H1 (cell line): ENCODE results near the gene SLC27A6. TPM values are rescaled to one million over a fixed set of nuclear protein-coding genes. Genes with fewer than 3 reads are reported as not detected.

Experiments
- CTCF ChIA-PET: fragments of 300-600 bp; sonication (Branson Sonifier 250); formaldehyde crosslinking; loops from one replicate; lab custom pipeline; 2021; ENCODE audit not compliant: partially characterized antibody; lab: Charles Lee
- POLR2A ChIA-PET: fragments of 300-600 bp; sonication (Branson Sonifier 250); formaldehyde crosslinking; loops from one replicate; lab custom pipeline; 2021; ENCODE audit warnings: inconsistent platforms; ENCODE audit not compliant: partially characterized antibody; lab: Charles Lee
- DNase-seq, 2 experiments: peaks; one replicate each; pipeline versions ENCODE4 v3.0.0 to v3.0.0-alpha.2; 2010 to 2022; ENCODE audit warnings: low spot score in 2 of 2, low read depth in 1 of 2, mixed read lengths in 1 of 2
- FAIRE-seq: peaks from 2 replicates; lab custom pipeline; 2011; peaks lifted over from hg19 to GRCh38; lab: Jason Lieb, UNC
- H2AFZ ChIP-seq: 2 replicates; pipeline ENCODE4 v1.8.1; 2012; ENCODE audit warnings: low read length, inconsistent platforms
- H2AK5ac ChIP-seq: 2 replicates; pipeline ENCODE4 v1.6.1; 2013; ENCODE audit warnings: low read depth, low read length
- H2BK120ac ChIP-seq: replicated peaks from 2 replicates; pipeline ENCODE3; 2013; ENCODE audit warnings: low read depth, low read length, inconsistent platforms
- H2BK12ac ChIP-seq: 2 replicates; pipeline ENCODE4 v1.6.1; 2013; ENCODE audit warnings: low read depth, low read length
- H2BK15ac ChIP-seq: 2 replicates; pipeline ENCODE4 v1.6.1; 2013; ENCODE audit warnings: low read length
- H2BK20ac ChIP-seq: 2 replicates; pipeline ENCODE4 v1.6.1; 2013; ENCODE audit warnings: low read length
- H2BK5ac ChIP-seq: 2 replicates; pipeline ENCODE4 v1.6.1; 2013; ENCODE audit warnings: low read depth, low read length
- H3K14ac ChIP-seq: 2 replicates; pipeline ENCODE4 v1.6.1; 2013; ENCODE audit warnings: inconsistent platforms; ENCODE audit not compliant: insufficient read length
- H3K18ac ChIP-seq: 2 replicates; pipeline ENCODE4 v1.6.1; 2013; ENCODE audit warnings: low read length; ENCODE audit errors: extremely low read depth
- H3K23ac ChIP-seq: 2 replicates; pipeline ENCODE4 v1.6.1; 2013; ENCODE audit warnings: inconsistent platforms; ENCODE audit not compliant: insufficient read length
- H3K23me2 ChIP-seq: 2 replicates; pipeline ENCODE4 v1.6.1; 2013; ENCODE audit warnings: low read depth, low read length
- H3K27ac ChIP-seq: 2 replicates; pipeline ENCODE4 v1.6.1; 2011; ENCODE audit warnings: low read depth, low read length, inconsistent platforms
- H3K27me3 ChIP-seq, 4 experiments: replicated peaks in 1 of 4; 1 replicate in 1 of 4; 2 replicates in 3 of 4; pipeline versions ENCODE4 v1.6.1 to v1.8.1; 2011 to 2013; ENCODE audit warnings: low read length in 3 of 4, mild to moderate bottlenecking in 3 of 4, inconsistent platforms in 2 of 4, mixed read lengths in 2 of 4, moderate library complexity in 1 of 4; ENCODE audit not compliant: control insufficient read depth in 3 of 4, insufficient read depth in 3 of 4; ENCODE audit errors: extremely low read depth in 1 of 4
- H3K36me3 ChIP-seq, 4 experiments: 2 replicates each; pipeline versions ENCODE4 v1.6.1 to v1.8.1; 2011 to 2013; ENCODE audit warnings: mild to moderate bottlenecking in 4 of 4, low read length in 3 of 4, moderate library complexity in 2 of 4, control low read depth in 1 of 4, inconsistent platforms in 1 of 4; ENCODE audit not compliant: insufficient read depth in 4 of 4, control insufficient read depth in 2 of 4
- H3K4ac ChIP-seq: replicated peaks from 2 replicates; pipeline ENCODE3; 2013; ENCODE audit warnings: low read length, low read depth, mixed read lengths, inconsistent platforms; ENCODE audit not compliant: insufficient read length
- H3K4me1 ChIP-seq, 4 experiments: replicated peaks in 1 of 4; 1 replicate in 1 of 4; 2 replicates in 3 of 4; pipeline versions ENCODE4 v1.6.1 to v1.8.1; 2011 to 2013; ENCODE audit warnings: low read length in 3 of 4, inconsistent platforms in 2 of 4, mixed read lengths in 1 of 4; ENCODE audit not compliant: insufficient read depth in 4 of 4, control insufficient read depth in 3 of 4
- H3K4me2 ChIP-seq, 2 experiments: 2 replicates each; pipeline versions ENCODE4 v1.6.1 to v1.8.1; 2011 to 2013; ENCODE audit warnings: low read depth in 2 of 2, low read length in 2 of 2, control low read depth in 1 of 2, inconsistent platforms in 1 of 2, mild to moderate bottlenecking in 1 of 2; ENCODE audit not compliant: insufficient read depth in 1 of 2
- H3K4me3 ChIP-seq, 4 experiments: fragments of 200-600, 300-600 bp in 1 of 4; sonication (generic), shearing (Covaris generic), sonication (Bioruptor Twin) in 1 of 4; 2 replicates each; pipeline versions ENCODE4 v1.5.1 to v1.8.1; 2011 to 2016; ENCODE audit warnings: low read length in 4 of 4, low read depth in 3 of 4, control low read depth in 2 of 4, inconsistent platforms in 2 of 4, mild to moderate bottlenecking in 2 of 4, mixed read lengths in 1 of 4, moderate library complexity in 1 of 4; ENCODE audit not compliant: insufficient read depth in 2 of 4; ENCODE audit errors: extremely low read depth in 1 of 4
- H3K56ac ChIP-seq: replicated peaks from 2 replicates; pipeline ENCODE3; 2013; ENCODE audit warnings: low read depth, mild to moderate bottlenecking, mixed read lengths, low read length, inconsistent platforms; ENCODE audit not compliant: insufficient read length
- H3K79me1 ChIP-seq: 2 replicates; pipeline ENCODE4 v1.6.1; 2013; ENCODE audit warnings: low read depth, low read length, control low read depth
- H3K79me2 ChIP-seq, 2 experiments: 2 replicates each; pipeline versions ENCODE4 v1.6.1 to v1.8.1; 2012 to 2013; ENCODE audit warnings: low read length in 2 of 2, mild to moderate bottlenecking in 2 of 2, inconsistent platforms in 1 of 2; ENCODE audit not compliant: insufficient read depth in 2 of 2, control insufficient read depth in 1 of 2
- H3K9ac ChIP-seq, 4 experiments: replicated peaks in 1 of 4; 1 replicate in 1 of 4; 2 replicates in 3 of 4; pipeline versions ENCODE4 v1.6.1 to v1.8.1; 2011 to 2013; ENCODE audit warnings: low read depth in 3 of 4, low read length in 3 of 4, control low read depth in 2 of 4, mild to moderate bottlenecking in 2 of 4, moderate library complexity in 2 of 4, inconsistent platforms in 1 of 4; ENCODE audit errors: extremely low read depth in 1 of 4
- H3K9me3 ChIP-seq, 2 experiments: 2 replicates each; pipeline versions ENCODE4 v1.6.1 to v1.8.1; 2012 to 2013; ENCODE audit warnings: mild to moderate bottlenecking in 2 of 2, moderate library complexity in 2 of 2, control low read depth in 1 of 2, inconsistent platforms in 1 of 2, low read depth in 1 of 2, low read length in 1 of 2, mixed read lengths in 1 of 2; ENCODE audit not compliant: insufficient read depth in 2 of 2
- H4K20me1 ChIP-seq, 2 experiments: replicated peaks in 1 of 2; 2 replicates each; pipeline versions ENCODE3 to v1.8.1; 2011 to 2013; ENCODE audit warnings: inconsistent platforms in 2 of 2, low read length in 2 of 2, mild to moderate bottlenecking in 1 of 2; ENCODE audit not compliant: insufficient read depth in 2 of 2, control insufficient read depth in 1 of 2
- H4K5ac ChIP-seq: 2 replicates; pipeline ENCODE4 v1.6.1; 2013; ENCODE audit warnings: low read length, low read depth, mixed read lengths, inconsistent platforms; ENCODE audit not compliant: insufficient read length
- H4K8ac ChIP-seq: 2 replicates; pipeline ENCODE4 v1.8.0; 2013; ENCODE audit warnings: mild to moderate bottlenecking, moderate library complexity, low read length, inconsistent platforms; ENCODE audit not compliant: insufficient read depth; ENCODE audit errors: extremely low read depth
- H4K91ac ChIP-seq: replicated peaks from 2 replicates; pipeline ENCODE3; 2013; ENCODE audit warnings: low read length, mixed read lengths, inconsistent platforms; ENCODE audit not compliant: insufficient read length
- ATF2 ChIP-seq: IDR thresholded peaks from 2 replicates; pipeline ENCODE4 v1.6.1; 2012; ENCODE audit warnings: low read length, inconsistent platforms
- ATF3 ChIP-seq: IDR thresholded peaks from 2 replicates; pipeline ENCODE4 v1.6.1; 2011; ENCODE audit warnings: low read depth, mild to moderate bottlenecking, low read length; ENCODE audit not compliant: insufficient read depth
- EGR1 ChIP-seq: IDR thresholded peaks from 2 replicates; pipeline ENCODE4 v1.6.1; 2011; ENCODE audit warnings: low read depth, low read length, borderline replicate concordance
- EP300 ChIP-seq, 2 experiments: IDR thresholded peaks; 1 replicate in 1 of 2; 2 replicates in 1 of 2; pipeline ENCODE4 v1.6.1; 2011 to 2012; ENCODE audit warnings: low read depth in 2 of 2, low read length in 2 of 2, mild to moderate bottlenecking in 2 of 2, borderline replicate concordance in 1 of 2, inconsistent platforms in 1 of 2, moderate library complexity in 1 of 2
- HDAC6 ChIP-seq: IDR thresholded peaks from one replicate; pipeline ENCODE4 v1.7.1; 2012; ENCODE audit warnings: low read depth, mild to moderate bottlenecking, inconsistent platforms, low read length, moderate library complexity
- JUN ChIP-seq: IDR thresholded peaks from 2 replicates; pipeline ENCODE4 v1.6.1; 2011; ENCODE audit warnings: low read depth, mild to moderate bottlenecking, improper control_type of control experiment, low read length
- KDM5A ChIP-seq: fragments of 200-600 bp; IDR thresholded peaks from 2 replicates; pipeline ENCODE4 v1.7.1; 2012; ENCODE audit warnings: mild to moderate bottlenecking, low read length, inconsistent platforms, mixed read lengths
- MAX ChIP-seq: IDR thresholded peaks from 2 replicates; pipeline ENCODE4 v1.6.1; 2012; ENCODE audit warnings: inconsistent platforms
- NANOG ChIP-seq: IDR thresholded peaks from 2 replicates; pipeline ENCODE4 v1.6.1; 2011; ENCODE audit warnings: low read length, low read depth, mild to moderate bottlenecking, inconsistent platforms; ENCODE audit not compliant: insufficient read depth, poor library complexity, severe bottlenecking
- NRF1 ChIP-seq: IDR thresholded peaks from 2 replicates; pipeline ENCODE4 v1.6.1; 2011; ENCODE audit warnings: mild to moderate bottlenecking, low read depth, low read length, improper control_type of control experiment
- WGBS, 2 experiments: shearing (Covaris generic) in 1 of 2; methylation state at CpG; one replicate each; pipeline versions ENCODE4 v1.1.6 to v1.1.7; 2013 to 2015; ENCODE audit warnings: low lambda C conversion rate in 2 of 2, mixed read lengths in 2 of 2, inconsistent platforms in 1 of 2, low coverage in 1 of 2, missing lambda C conversion rate in 1 of 2; ENCODE audit not compliant: insufficient replicate concordance in 2 of 2, insufficient coverage in 1 of 2, insufficient read length in 1 of 2; ENCODE audit errors: extremely low coverage in 1 of 2, missing lambda C conversion rate in 1 of 2; 5-methylcytosine and 5-hydroxymethylcytosine counted together
- polyA plus RNA-seq, 7 experiments: library from polyadenylated mRNA; depleted of rRNA in 3 of 7; stranded (reverse) in 5 of 7; unstranded in 2 of 7; fragments of >200 nt in 5 of 7; fragments of 200-250 nt in 2 of 7; gene quantifications; 1 replicate in 5 of 7; 2 replicates in 1 of 7; 4 replicates in 1 of 7; pipeline versions ENCODE4 v1.2.1 to v1.2.3, GENCODE V29; 2011 to 2013; ENCODE audit warnings: missing spikeins in 2 of 7, mixed read lengths in 2 of 7
- total RNA-seq: library from RNA; stranded (reverse); fragmentation: NEBNext Ultra II Directional; extraction: Animal tissue kit (Norgen Biotek cat#: 25700); gene quantifications from 2 replicates; pipeline ENCODE4 v1.2.1, GENCODE V29; 2021

Gene SLC27A6
- total and polyA plus RNA-seq, 2 of the 8 experiments (the other 6 are each of a cell fraction or from before 2014, with no cell fraction given) = 4.0 to 4.7 TPM

- Histone ChIP-seq H2AFZ (no peak overlapping the region), H3K23me2 (no peaks in the 10 kb centered on the region), H2BK120ac (no peak overlapping the region), H3K27ac (no peak overlapping the region), H3K27me3 (no peaks in the 10 kb centered on the region), H3K4me1 (no peaks in the 10 kb centered on the region), H2BK5ac (no peak overlapping the region), H3K79me2 (no peaks in the 10 kb centered on the region), H3K18ac (no peak overlapping the region), H3K4me3 (no peak overlapping the region), H2BK15ac (no peak overlapping the region), H3K4ac (no peak overlapping the region), H2BK20ac (no peak overlapping the region), H3K79me1 (no peaks in the 10 kb centered on the region), H3K23ac (no peak overlapping the region), H3K36me3 (no peaks in the 10 kb centered on the region), H3K4me2 (no peak overlapping the region), H4K5ac (no peak overlapping the region), H3K9ac (no peak overlapping the region), H3K14ac (no peak overlapping the region), H2AK5ac (no peak overlapping the region), H4K91ac (no peak overlapping the region), H3K56ac (no peak overlapping the region), H4K20me1 (no peaks in the 10 kb centered on the region), H4K8ac (no peak overlapping the region), H3K9me3 (no peaks in the 10 kb centered on the region), H2BK12ac (no peak overlapping the region)
- WGBS, 2 experiments = 80% methylated on average over 4 of the region's 4 CpGs; no CpG with 5 or more reads in 1 of the 2 experiments
- ChIA-PET CTCF (interaction anchor here (1.2 kb wide), 1 partner anchor 198 kb away, joined by 3 read pairs; no protein-coding TSS in a partner anchor), POLR2A (no interaction called here)
- DNase-seq (no peak), FAIRE-seq (no peak)
- TF ChIP-seq EGR1 (no peak), MAX (no peak), EP300 (IDR thresholded peaks at IDR 0.05; ENCODE audit: borderline replicate concordance in 1 of 2, low read depth in 2 of 2, low read length in 2 of 2) (no peak), JUN (no peak), NANOG (no peak), NRF1 (no peak), ATF2 (no peak), HDAC6 (no peak), KDM5A (no peak), ATF3 (no peak)
These were observed 76.1 kb downstream of the SLC27A6 start for GRCh38 chr5:129041196-129041881.
